Natural killer cell (primary cell): ENCODE data around the gene DNAH3. TPM values are rescaled to one million over a fixed set of nuclear protein-coding genes. Genes with fewer than 3 reads are reported as not detected.
"Not testable (repeated sequence)": the region's sequence is repeated elsewhere in the genome, so short reads cannot be mapped to it uniquely, and the experiment has no call there.

Source experiments
- ATAC-seq, 3 donors: fragments of 150-1000 bp in 2 of 3; fragments of 200-7000 bp in 1 of 3; cut with Tn5 transposase; 1 replicate in 1 of 3; 2 replicates in 2 of 3; pipeline ENCODE4 v1.10.0; 2021; ENCODE audit warnings: mild to moderate bottlenecking in 2 of 3, moderate library complexity in 2 of 3
- DNase-seq, 2 donors: peaks; one replicate each; pipeline versions ENCODE4 v3.0.0 to v3.0.0-alpha.2; 2013 to 2021; ENCODE audit warnings: mixed read lengths in 1 of 2
- H3K27ac ChIP-seq: one replicate; pipeline ENCODE4 v1.5.1; 2013; ENCODE audit warnings: mild to moderate bottlenecking, low read length
- H3K27me3 ChIP-seq: one replicate; pipeline ENCODE4 v1.6.1; 2013; ENCODE audit warnings: low read length; ENCODE audit not compliant: control insufficient read depth, insufficient read depth
- H3K36me3 ChIP-seq: one replicate; pipeline ENCODE4 v1.6.1; 2013; ENCODE audit warnings: low read length; ENCODE audit not compliant: control insufficient read depth, insufficient read depth
- H3K4me1 ChIP-seq: one replicate; pipeline ENCODE4 v1.6.1; 2013; ENCODE audit warnings: low read length; ENCODE audit not compliant: control insufficient read depth, insufficient read depth
- H3K4me3 ChIP-seq: one replicate; pipeline ENCODE4 v1.5.1; 2013; ENCODE audit warnings: low read length
- H3K9me3 ChIP-seq: one replicate; pipeline ENCODE4 v1.6.1; 2013; ENCODE audit warnings: low read length; ENCODE audit not compliant: control insufficient read depth, insufficient read depth
- H3K27ac Mint-ChIP-seq, 2 donors: one replicate each; pipeline ENCODE4 v1.8.0; 2022; ENCODE audit warnings: mild to moderate bottlenecking in 2 of 2, mixed read lengths in 2 of 2, moderate library complexity in 1 of 2
- H3K27me3 Mint-ChIP-seq, 2 donors: one replicate each; pipeline ENCODE4 v1.8.0; 2022; ENCODE audit warnings: low read depth in 2 of 2, mixed read lengths in 2 of 2
- H3K36me3 Mint-ChIP-seq: one replicate; pipeline ENCODE4 v1.8.0; 2022; ENCODE audit warnings: mixed read lengths
- H3K4me1 Mint-ChIP-seq, 2 donors: one replicate each; pipeline ENCODE4 v1.8.0; 2022; ENCODE audit warnings: mixed read lengths in 2 of 2
- H3K4me3 Mint-ChIP-seq: one replicate; pipeline ENCODE4 v1.8.0; 2022; ENCODE audit warnings: mild to moderate bottlenecking, moderate library complexity, mixed read lengths
- H3K9me3 Mint-ChIP-seq, 2 donors: one replicate each; pipeline ENCODE4 v1.8.0; 2022; ENCODE audit warnings: mixed read lengths in 2 of 2
- CTCF ChIP-seq: fragments of 200-600 bp; IDR thresholded peaks from one replicate; pipeline ENCODE4 v1.8.0; 2022; ENCODE audit warnings: antibody characterized with exemption
- WGBS: methylation state at CpG from one replicate; pipeline ENCODE4 v1.1.7; 2013; ENCODE audit warnings: missing lambda C conversion rate; ENCODE audit not compliant: insufficient coverage; 5-methylcytosine and 5-hydroxymethylcytosine counted together
- intact Hi-C: fragments of 100-400 bp; cut with micrococcal nuclease; formaldehyde crosslinking; loops from one replicate; pipeline ENCODE4 v1.14.2; 2022
- total RNA-seq, 4 donors: library from RNA; stranded (reverse); fragments of 120-200 nt in 1 of 4; gene quantifications; one replicate each; pipeline versions ENCODE4 v1.2.3 to v1.2.4, GENCODE V29; 2013 to 2022

DNAH3 gene
- total RNA-seq, 3 donors from 2014 or later (not counting 1 experiment from before 2014, with no cell fraction given), result not detected

DNA sequence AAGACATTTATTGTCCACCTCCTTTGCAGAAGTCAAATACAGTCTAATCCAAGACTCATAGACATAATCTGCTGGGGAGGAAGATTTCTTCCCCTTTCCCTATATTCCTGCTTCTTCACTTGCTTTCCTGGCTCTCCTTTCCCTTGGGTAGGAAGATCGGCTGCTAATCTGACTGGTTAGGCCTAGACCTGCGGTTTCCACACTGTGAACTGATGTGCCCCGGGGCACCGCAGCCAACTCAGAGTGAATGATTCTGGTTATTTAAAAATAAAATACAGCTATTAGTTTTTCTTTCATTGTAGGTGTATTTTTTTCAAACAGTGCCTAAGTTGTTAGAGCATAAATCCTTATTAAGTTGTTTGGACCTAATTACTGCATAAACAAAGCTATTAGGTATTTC, 78.9 kb downstream of the DNAH3 start:
- no peak overlapping the region for H3K27ac ChIP-seq
- H3K9me3 ChIP-seq, result no peaks in the 10 kb centered on the region
- H3K4me1 ChIP-seq, result no peaks in the 10 kb centered on the region
- H3K36me3 Mint-ChIP-seq, result no peaks in the 10 kb centered on the region
- intact Hi-C loops, result no loop called here
- TF ChIP-seq CTCF, result no peak
- no peak for DNase-seq
- no peaks in the 10 kb centered on the region for H3K9me3 Mint-ChIP-seq
- H3K4me3 ChIP-seq, result no peak overlapping the region
- WGBS, result 95% methylated on average over 4 of the region's 4 CpGs
- no peak overlapping the region for H3K4me3 Mint-ChIP-seq
- no peak overlapping the region for H3K27ac Mint-ChIP-seq
- no peaks in the 10 kb centered on the region for H3K4me1 Mint-ChIP-seq
- peaks cover 0 to 3% of the 10 kb centered on the region in 2 donors for H3K27me3 Mint-ChIP-seq
- H3K27me3 ChIP-seq, result no peaks in the 10 kb centered on the region
- no peaks in the 10 kb centered on the region for H3K36me3 ChIP-seq
- ATAC-seq, result no peak

DNA sequence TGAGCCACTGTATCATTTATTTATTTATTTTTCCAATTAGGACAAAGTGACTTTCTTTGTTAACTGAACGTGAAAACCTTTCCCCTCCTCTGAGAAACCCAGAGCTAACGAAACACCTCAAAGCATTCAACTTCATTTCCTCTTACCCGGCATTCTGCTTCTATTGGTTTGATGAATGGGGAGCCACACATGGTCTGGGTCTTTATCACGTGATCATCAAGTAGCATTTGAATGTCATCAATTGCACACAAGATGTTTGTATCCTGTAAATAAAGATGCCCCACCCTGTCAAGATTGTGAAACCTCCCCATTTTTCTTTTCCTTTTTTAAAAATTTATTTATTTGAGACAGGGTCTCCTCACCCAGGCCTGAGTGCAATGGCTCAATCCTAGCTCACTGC, 80.1 kb downstream of the DNAH3 start:
- no peaks in the 10 kb centered on the region for H3K36me3 ChIP-seq
- H3K4me1 Mint-ChIP-seq, result no peaks in the 10 kb centered on the region
- no peaks in the 10 kb centered on the region for H3K9me3 ChIP-seq
- intact Hi-C loops, result no loop called here
- H3K27me3 ChIP-seq, result no peaks in the 10 kb centered on the region
- H3K27ac ChIP-seq, result no peak overlapping the region
- 87% methylated on average over 4 of the region's 4 CpGs for WGBS
- H3K27ac Mint-ChIP-seq, result no peak overlapping the region
- H3K4me3 ChIP-seq, result no peak overlapping the region
- H3K9me3 Mint-ChIP-seq, result no peaks in the 10 kb centered on the region
- no peak for TF ChIP-seq CTCF
- no peak for ATAC-seq
- no peak overlapping the region for H3K4me3 Mint-ChIP-seq
- no peaks in the 10 kb centered on the region for H3K4me1 ChIP-seq
- H3K27me3 Mint-ChIP-seq, result peaks cover 0 to 3% of the 10 kb centered on the region in 2 donors
- DNase-seq, result no peak
- H3K36me3 Mint-ChIP-seq, result no peaks in the 10 kb centered on the region

GRCh38 chr16:21069986-21070385, 80.7 kb downstream of the DNAH3 start:
- H3K27me3 Mint-ChIP-seq, result peaks cover 0 to 3% of the 10 kb centered on the region in 2 donors
- Histone ChIP-seq H3K4me3 (no peak overlapping the region), H3K27ac (no peak overlapping the region), H3K9me3 (no peaks in the 10 kb centered on the region), H3K27me3 (no peaks in the 10 kb centered on the region), H3K4me1 (no peaks in the 10 kb centered on the region), H3K36me3 (no peaks in the 10 kb centered on the region)
- DNase-seq (no peak), ATAC-seq (no peak)
- no peaks in the 10 kb centered on the region for H3K4me1 Mint-ChIP-seq
- no peak for TF ChIP-seq CTCF
- no peaks in the 10 kb centered on the region for H3K36me3 Mint-ChIP-seq
- 98% methylated on average over 6 of the region's 6 CpGs for WGBS
- no peaks in the 10 kb centered on the region for H3K9me3 Mint-ChIP-seq
- intact Hi-C loops, result no loop called here
- H3K4me3 Mint-ChIP-seq, result no peak overlapping the region
- no peak overlapping the region for H3K27ac Mint-ChIP-seq

GRCh38 chr16:21064203-21064602, 86.4 kb downstream of the DNAH3 start:
- Mint-ChIP-seq H3K27me3 (no peaks in the 10 kb centered on the region), H3K9me3 (no peaks in the 10 kb centered on the region), H3K27ac (no peak overlapping the region), H3K4me1 (no peaks in the 10 kb centered on the region), H3K4me3 (no peak overlapping the region), H3K36me3 (no peaks in the 10 kb centered on the region)
- Histone ChIP-seq H3K27me3 (no peaks in the 10 kb centered on the region), H3K9me3 (no peaks in the 10 kb centered on the region), H3K36me3 (no peaks in the 10 kb centered on the region), H3K4me3 (no peak overlapping the region), H3K4me1 (no peaks in the 10 kb centered on the region), H3K27ac (no peak overlapping the region)
- no peak for TF ChIP-seq CTCF
- ATAC-seq (no peak), DNase-seq (no peak)
- intact Hi-C loops, result no loop called here
- 100% methylated on average over 1 of the region's 1 CpG for WGBS

GRCh38 chr16:21063314-21063713, 87.3 kb downstream of the DNAH3 start:
- H3K36me3 ChIP-seq, intact Hi-C loops, H3K9me3 Mint-ChIP-seq, H3K4me3 ChIP-seq, DNase-seq, H3K9me3 ChIP-seq, H3K4me1 ChIP-seq, H3K27ac Mint-ChIP-seq, H3K27me3 ChIP-seq, H3K36me3 Mint-ChIP-seq, H3K4me1 Mint-ChIP-seq, ATAC-seq, H3K4me3 Mint-ChIP-seq, H3K27me3 Mint-ChIP-seq, H3K27ac ChIP-seq: not testable (repeated sequence)
- 95% methylated on average over 4 of the region's 6 CpGs for WGBS
